Endothelial cell of umbilical vein (primary cell): ENCODE measurements around the gene DAP. TPM values are rescaled to one million over a fixed set of nuclear protein-coding genes. Genes with fewer than 3 reads are reported as not detected.

Experiments
- BruUV-seq: library from RNA; stranded (reverse); fragments of 400-500 nt; replicated peaks from 2 replicates; lab custom pipeline; 2021; lab: Mats Ljungman, UMichigan
- CTCF ChIA-PET: fragments of 300-600, 350-600 bp; sonication (Branson Sonifier 250); formaldehyde crosslinking; loops from one replicate; lab custom pipeline; 2021; ENCODE audit warnings: antibody characterized with exemption, inconsistent platforms; lab: Charles Lee
- POLR2A ChIA-PET: fragments of 300-600, 350-600 bp; sonication (Branson Sonifier 250); formaldehyde crosslinking; loops from one replicate; lab custom pipeline; 2021; ENCODE audit warnings: antibody characterized with exemption, inconsistent platforms; lab: Charles Lee
- DNase-seq: peaks from one replicate; pipeline ENCODE4 v3.0.0-alpha.2; 2011; ENCODE audit warnings: low read depth, low spot score
- FAIRE-seq: peaks from 2 replicates; lab custom pipeline; 2011; peaks lifted over from hg19 to GRCh38; lab: Jason Lieb, UNC
- H2AFZ ChIP-seq: 2 replicates; pipeline ENCODE4 v1.6.0; 2012; ENCODE audit warnings: low read depth, low read length, control low read depth, inconsistent platforms
- H3K27ac ChIP-seq: 2 replicates; pipeline ENCODE4 v1.5.1; 2011; ENCODE audit warnings: low read depth, mild to moderate bottlenecking, control low read depth, low read length, moderate library complexity; ENCODE audit not compliant: insufficient read depth
- H3K27me3 ChIP-seq, 2 experiments: 2 replicates each; pipeline versions ENCODE4 v1.6.0 to v1.6.1; 2011; ENCODE audit warnings: low read length in 2 of 2, mixed read lengths in 1 of 2; ENCODE audit not compliant: control insufficient read depth in 2 of 2, insufficient read depth in 2 of 2
- H3K36me3 ChIP-seq, 2 experiments: 2 replicates in 1 of 2; 3 replicates in 1 of 2; pipeline ENCODE4 v1.5.1; 2011; ENCODE audit warnings: low read length in 2 of 2, mild to moderate bottlenecking in 1 of 2, moderate library complexity in 1 of 2; ENCODE audit not compliant: control insufficient read depth in 2 of 2, insufficient read depth in 2 of 2; ENCODE audit errors: extremely low read depth in 1 of 2
- H3K4me1 ChIP-seq: 3 replicates; pipeline ENCODE4 v1.5.1; 2011; ENCODE audit warnings: mild to moderate bottlenecking, low read length; ENCODE audit not compliant: control insufficient read depth, insufficient read depth; ENCODE audit errors: extremely low read depth
- H3K4me2 ChIP-seq: 2 replicates; pipeline ENCODE4 v1.6.1; 2011; ENCODE audit warnings: low read length, control low read depth, mixed read lengths; ENCODE audit not compliant: insufficient read depth
- H3K4me3 ChIP-seq, 3 experiments: fragments of 200-600 bp in 1 of 3; sonication (generic), shearing (Covaris generic) in 1 of 3; replicated peaks in 1 of 3; 2 replicates each; pipeline ENCODE4 v1.5.1; 2011 to 2016; ENCODE audit warnings: control low read depth in 3 of 3, low read length in 3 of 3, mild to moderate bottlenecking in 2 of 3, inconsistent platforms in 1 of 3, low read depth in 1 of 3, moderate library complexity in 1 of 3; ENCODE audit not compliant: insufficient read depth in 1 of 3
- H3K79me2 ChIP-seq: 2 replicates; pipeline ENCODE4 v1.6.0; 2012; ENCODE audit warnings: low read length, inconsistent platforms; ENCODE audit not compliant: control insufficient read depth, insufficient read depth
- H3K9ac ChIP-seq: replicated peaks from 2 replicates; pipeline ENCODE3; 2011; ENCODE audit warnings: low read length, control low read depth; ENCODE audit not compliant: insufficient read depth; ENCODE audit errors: extremely low read depth
- H3K9me1 ChIP-seq: replicated peaks from 3 replicates; pipeline ENCODE4 v1.6.0; 2011; ENCODE audit warnings: mild to moderate bottlenecking, low read length; ENCODE audit not compliant: control insufficient read depth, insufficient read depth; ENCODE audit errors: extremely low read depth
- H3K9me3 ChIP-seq: replicated peaks from 2 replicates; pipeline ENCODE4 v1.5.1; 2012; ENCODE audit warnings: low read length, inconsistent platforms; ENCODE audit not compliant: control insufficient read depth, insufficient read depth
- H4K20me1 ChIP-seq: replicated peaks from 2 replicates; pipeline ENCODE3; 2011; ENCODE audit warnings: mild to moderate bottlenecking, low read length; ENCODE audit not compliant: control insufficient read depth, insufficient read depth; ENCODE audit errors: extremely low read depth
- CTCF ChIP-seq, 2 donors: IDR thresholded peaks; 1 replicate in 1 of 2; 2 replicates in 1 of 2; pipeline ENCODE4 v1.5.1; 2011; ENCODE audit warnings: low read length in 2 of 2, mild to moderate bottlenecking in 2 of 2, moderate library complexity in 2 of 2, control low read depth in 1 of 2, inconsistent platforms in 1 of 2, low read depth in 1 of 2; ENCODE audit not compliant: insufficient read depth in 1 of 2; ENCODE audit errors: extremely low read depth in 1 of 2
- EZH2 ChIP-seq: IDR thresholded peaks from 2 replicates; pipeline ENCODE4 v1.6.1; 2012; ENCODE audit warnings: borderline replicate concordance, low read depth, mild to moderate bottlenecking, moderate library complexity, low read length, inconsistent platforms; ENCODE audit not compliant: severe bottlenecking
- FOS ChIP-seq: IDR thresholded peaks from 2 replicates; pipeline ENCODE4 v1.6.1; 2011; ENCODE audit warnings: mild to moderate bottlenecking, low read length, moderate library complexity, borderline replicate concordance; ENCODE audit not compliant: insufficient read depth
- GATA2 ChIP-seq: IDR thresholded peaks from 2 replicates; pipeline ENCODE4 v1.7.0; 2011; ENCODE audit warnings: low read depth, mild to moderate bottlenecking, moderate library complexity, mixed read lengths, low read length; ENCODE audit not compliant: insufficient read length, insufficient read depth
- JUN ChIP-seq: IDR thresholded peaks from 2 replicates; pipeline ENCODE4 v1.6.1; 2011; ENCODE audit warnings: borderline replicate concordance, low read depth; ENCODE audit not compliant: insufficient read length, insufficient read depth
- MAX ChIP-seq: IDR thresholded peaks from 2 replicates; pipeline ENCODE4 v1.6.1; 2011; ENCODE audit not compliant: insufficient read depth, insufficient read length
- MYC ChIP-seq: IDR thresholded peaks from one replicate; pipeline ENCODE4 v1.6.1; 2011; ENCODE audit warnings: mild to moderate bottlenecking, low read depth, low read length
- POLR2A ChIP-seq: IDR thresholded peaks from 2 replicates; pipeline ENCODE4 v1.6.1; 2012; ENCODE audit warnings: low read depth, mild to moderate bottlenecking, control low read depth, low read length
- POLR2AphosphoS5 ChIP-seq: IDR thresholded peaks from 2 replicates; pipeline ENCODE4 v1.6.1; 2012; ENCODE audit warnings: low read depth, mild to moderate bottlenecking, control low read depth, low read length, moderate library complexity; ENCODE audit not compliant: insufficient read depth
- dilution Hi-C: fragments of 300-500 bp; cut with MboI; formaldehyde crosslinking; loops from one replicate; pipeline ENCODE4 v1.15.0; 2019; ENCODE audit warnings: low sequenced_read_pairs; ENCODE audit not compliant: extremely low pct_ligation_motif_present
- intact Hi-C: fragments of 100-400 bp; cut with micrococcal nuclease; formaldehyde crosslinking; loops from one replicate; pipeline ENCODE4 v1.10.0; 2022
- polyA plus RNA-seq, 4 experiments: library from polyadenylated mRNA; depleted of rRNA in 3 of 4; stranded (reverse) in 3 of 4; unstranded in 1 of 4; fragments of >200 nt; gene quantifications; 2 replicates each; pipeline versions ENCODE4 v1.2.1 to v1.2.3, GENCODE V29; 2011 to 2012; ENCODE audit warnings: missing spikeins in 1 of 4
- total RNA-seq: library from RNA; stranded (reverse); gene quantifications from 2 replicates; pipeline ENCODE4 v1.2.3, GENCODE V29; 2021

The DAP gene
- total and polyA plus RNA-seq, 2 donors (not counting 3 experiments of a cell fraction or from before 2014, with no cell fraction given): 79.8 to 188 TPM

- DNase-seq (no peak), FAIRE-seq (no peak)
- Histone ChIP-seq H3K4me2 (no peak overlapping the region), H3K4me1 (no peaks in the 10 kb centered on the region), H3K27me3 (no peaks in the 10 kb centered on the region), H3K4me3 (no peak overlapping the region), H3K27ac (no peak overlapping the region), H3K36me3 (peaks cover 7 to 22% of the 10 kb centered on the region in 2 experiments), H3K9ac (no peak overlapping the region), H3K9me3 (no peaks in the 10 kb centered on the region), H4K20me1 (peaks cover 3% of the 10 kb centered on the region), H2AFZ (no peak overlapping the region), H3K79me2 (peaks cover 92% of the 10 kb centered on the region), H3K9me1 (no peaks in the 10 kb centered on the region)
- BruUV-seq: no TSS peak
- dilution Hi-C loops (no loop called here), intact Hi-C loops (no loop called here)
- ChIA-PET POLR2A (no interaction called here), CTCF (interaction anchor here (1.2 kb wide), 2 partner anchors 8 to 57 kb away, joined by 3 read pairs; no protein-coding TSS in a partner anchor)
- TF ChIP-seq MAX (no peak), MYC (no peak), CTCF (IDR thresholded peaks at IDR 0.05; ENCODE audit: extremely low read depth in 1 of 2, insufficient read depth in 1 of 2, low read depth in 1 of 2, low read length in 2 of 2) (no peak), JUN (no peak), POLR2AphosphoS5 (no peak), POLR2A (no peak), EZH2 (no peak), GATA2 (no peak), FOS (no peak)
Measured at GRCh38 chr5:10752451-10752850, 8.6 kb downstream of the DAP start.
